Kidney tubule cell (primary cell): ENCODE measurements around the gene CWF19L2.
"Not testable (repeated sequence)": the region's sequence is repeated elsewhere in the genome, so short reads cannot be mapped to it uniquely, and the experiment has no call there.

Experiments
- DNase-seq: peaks from one replicate; pipeline ENCODE4 v3.0.0-alpha.2; 2018; ENCODE audit warnings: low spot score

CWF19L2 gene

GRCh38 chr11:107438148-107438547 lies 19.5 kb downstream of the CWF19L2 start:
- no peak for DNase-seq

- DNase-seq = no peak
Measured at GRCh38 chr11:107430525-107430924, 27.1 kb downstream of the CWF19L2 start.

GRCh38 chr11:107427569-107428180 lies 29.9 kb downstream of the CWF19L2 start:
- no peak for DNase-seq

GRCh38 chr11:107413352-107413751 lies 44.3 kb downstream of the CWF19L2 start:
- DNase-seq = no peak

GRCh38 chr11:107408762-107409211 lies 48.8 kb downstream of the CWF19L2 start:
- peak; percentile 2 for DNase-seq

GRCh38 chr11:107405260-107405659 lies 52.4 kb downstream of the CWF19L2 start:
- no peak for DNase-seq

- not testable (repeated sequence) for DNase-seq
Measured at GRCh38 chr11:107401131-107401530, 56.5 kb downstream of the CWF19L2 start.

GRCh38 chr11:107397357-107397756 lies 60.3 kb downstream of the CWF19L2 start:
- peak; percentile 63 for DNase-seq

- DNase-seq = no peak
Measured at GRCh38 chr11:107392611-107393010, 65.0 kb downstream of the CWF19L2 start.

- not testable (repeated sequence) for DNase-seq
Measured at GRCh38 chr11:107390701-107391100, 66.9 kb downstream of the CWF19L2 start.

- no peak for DNase-seq
Measured at GRCh38 chr11:107387666-107388065, 70.0 kb downstream of the CWF19L2 start.

- peak; percentile 80 for DNase-seq
Measured at GRCh38 chr11:107385361-107385981, 72.2 kb downstream of the CWF19L2 start.

- no peak for DNase-seq
Measured at GRCh38 chr11:107384144-107384852, 73.3 kb downstream of the CWF19L2 start.

- no peak for DNase-seq
Measured at GRCh38 chr11:107372439-107372838, 85.2 kb downstream of the CWF19L2 start.

- DNase-seq = no peak
Measured at GRCh38 chr11:107370390-107370789, 87.2 kb downstream of the CWF19L2 start.

- DNase-seq = peak; percentile 9
Measured at GRCh38 chr11:107359701-107360100, 97.9 kb downstream of the CWF19L2 start.

GRCh38 chr11:107357877-107358276 lies 99.7 kb downstream of the CWF19L2 start:
- DNase-seq = no peak

- no peak for DNase-seq
Measured at GRCh38 chr11:107354780-107355179, 102.8 kb downstream of the CWF19L2 start.

- no peak for DNase-seq
Measured at GRCh38 chr11:107337917-107338316, 119.7 kb downstream of the CWF19L2 start.

GRCh38 chr11:107331728-107332127 lies 125.9 kb downstream of the CWF19L2 start:
- no peak for DNase-seq

- no peak for DNase-seq
Measured at GRCh38 chr11:107329164-107329563, 128.5 kb downstream of the CWF19L2 start.

- no peak for DNase-seq
Measured at GRCh38 chr11:107316426-107316825, 141.2 kb downstream of the CWF19L2 start.

GRCh38 chr11:107307991-107308390 lies 149.6 kb downstream of the CWF19L2 start:
- no peak for DNase-seq
